ENCODE data around the gene SPTBN1. TPM values are rescaled to one million over a fixed set of nuclear protein-coding genes. Genes with fewer than 3 reads are reported as not detected.

The SPTBN1 gene
- total and polyA plus RNA-seq, 9 of the 15 experiments (the other 6 are each of a cell fraction or from before 2014, with no cell fraction given): 8.9 to 66.8 (median 31.4) TPM

GRCh38 chr2:54469484-54470053 lies 13.4 kb downstream of the SPTBN1 start:
- BruUV-seq (replicated peaks): no TSS peak
- FAIRE-seq (no peak), DNase-seq (ENCODE audit: extremely low read depth in 1 of 4, low spot score in 3 of 4) (no peak), ATAC-seq (no peak)
- in situ Hi-C loops (cut with MboI) (no loop called here), intact Hi-C loops (cut with micrococcal nuclease) (no loop called here)
- no peaks in the 10 kb centered on the region for H3K9me1 ChIP-seq (ENCODE audit: control insufficient read depth, insufficient read depth, low read length)
- H3K27ac ChIP-seq (ENCODE audit: extremely low read depth, low read depth, low read length): no peak overlapping the region
- no peaks in the 10 kb centered on the region for H3K36me3 ChIP-seq (ENCODE audit: control insufficient read depth, insufficient read depth, low read length)
- no peak overlapping the region for H2AFZ ChIP-seq (ENCODE audit: low read depth, low read length)
- peaks cover 0 to 4% of the 10 kb centered on the region in 2 experiments; a peak in 1 of 5 replicates for H3K27me3 ChIP-seq (ENCODE audit: control insufficient read depth in 2 of 2, insufficient read depth in 2 of 2, low read length in 2 of 2)
- H3K9ac ChIP-seq (ENCODE audit: insufficient read depth in 1 of 2, low read depth in 2 of 2, low read length in 2 of 2): no peak overlapping the region
- no peaks in the 10 kb centered on the region for H3K9me3 ChIP-seq (replicated peaks; ENCODE audit: control insufficient read depth, insufficient read depth, low read depth, low read length)
- no peaks in the 10 kb centered on the region for H4K20me1 ChIP-seq (replicated peaks; ENCODE audit: control insufficient read depth, insufficient read depth, low read length)
- no peak overlapping the region for H3K4me2 ChIP-seq (ENCODE audit: insufficient read depth, low read length)
- 14% methylated on average over 3 of the region's 3 CpGs for whole genome bisulfite sequencing (ENCODE audit: insufficient coverage, low coverage, missing lambda C conversion rate)
- TF ChIP-seq KAT7 (CRISPR knock-in tag; IDR thresholded peaks at IDR 0.05; ENCODE audit: borderline replicate concordance) (no peak), RBM17 (IDR thresholded peaks at IDR 0.05; ENCODE audit: borderline replicate concordance, low read depth, low read length) (no peak), ZNF224 (CRISPR knock-in tag; IDR thresholded peaks at IDR 0.05) (no peak), RCOR1 (IDR thresholded peaks at IDR 0.05; ENCODE audit: borderline replicate concordance in 1 of 2, low read depth in 2 of 2, low read length in 2 of 2) (no peak), E2F8 (IDR thresholded peaks at IDR 0.05; ENCODE audit: low read depth, partially characterized antibody) (no peak), LARP7 (IDR thresholded peaks at IDR 0.05) (no peak), ZKSCAN8 (CRISPR knock-in tag; IDR thresholded peaks at IDR 0.05) (no peak), MAFG (tag; conservative IDR thresholded peaks at IDR 0.05) (no peak), ZNF197 (CRISPR knock-in tag; IDR thresholded peaks at IDR 0.05; ENCODE audit: low read depth) (no peak), ZNF431 (CRISPR knock-in tag; IDR thresholded peaks at IDR 0.05) (no peak), NR2F6 (CRISPR knock-in tag; IDR thresholded peaks at IDR 0.05) (no peak), POU5F1 (IDR thresholded peaks at IDR 0.05; ENCODE audit: borderline replicate concordance, low read depth, low read length, partially characterized antibody) (no peak), KLF10 (CRISPR knock-in tag; IDR thresholded peaks at IDR 0.05) (no peak), ZC3H11A (IDR thresholded peaks at IDR 0.05; ENCODE audit: low read depth, low read length) (no peak), ZFP30 (CRISPR knock-in tag; IDR thresholded peaks at IDR 0.05; ENCODE audit: borderline replicate concordance) (no peak)
- POLR2A ChIA-PET: no interaction called here
- no peaks in the 10 kb centered on the region for H3K79me2 ChIP-seq (ENCODE audit: control insufficient read depth, insufficient read depth, low read length)
- CTCF ChIA-PET (ENCODE audit: low intra/inter-chr PET ratio): no interaction called here
- H3K4me1 ChIP-seq (replicated peaks in 1 of 2; ENCODE audit: control insufficient read depth in 2 of 2, insufficient read depth in 2 of 2, low read length in 2 of 2): no peaks in the 10 kb centered on the region
- no peak overlapping the region for H3K4me3 ChIP-seq

Measured in K562 (cell line).